OCI-LY7 (cell line): ENCODE data around the gene ATF7.
"Not testable (repeated sequence)": the region's sequence is repeated elsewhere in the genome, so short reads cannot be mapped to it uniquely, and the experiment has no call there.

Experiments used
- EZH2phosphoT487 ChIP-seq: fragments of 200-600 bp; sonication (generic); IDR thresholded peaks from 2 replicates; pipeline ENCODE4 v1.6.1; 2018; ENCODE audit warnings: low read depth, borderline replicate concordance, mild to moderate bottlenecking, mixed run types, antibody characterized with exemption, low read length, moderate library complexity, mixed read lengths
- TF ChIP-seq, protein P1 (sequence below): fragments of 200-600 bp; sonication (generic); conservative IDR thresholded peaks from 2 replicates; pipeline ENCODE4 v1.5.1; 2014; ENCODE audit warnings: mild to moderate bottlenecking, antibody characterized with exemption, low read length, moderate library complexity, mixed read lengths

DNA sequence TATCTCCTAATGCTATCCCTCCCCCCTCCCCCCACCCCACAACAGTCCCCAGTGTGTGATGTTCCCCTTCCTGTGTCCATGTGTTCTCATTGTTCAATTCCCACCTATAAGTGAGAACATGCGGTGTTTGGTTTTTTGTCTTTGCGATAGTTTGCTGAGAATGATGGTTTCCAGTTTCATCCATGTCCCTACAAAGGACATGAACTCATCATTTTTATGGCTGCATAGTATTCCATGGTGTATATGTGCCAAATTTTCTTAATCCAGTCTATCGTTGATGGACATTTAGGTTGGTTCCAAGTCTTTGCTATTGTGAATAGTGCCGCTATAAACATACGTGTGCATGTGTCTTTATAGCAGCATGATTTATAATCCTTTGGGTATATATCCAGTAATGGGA, 19.5 kb downstream of the ATF7 start:
- TF ChIP-seq, protein P1, sequence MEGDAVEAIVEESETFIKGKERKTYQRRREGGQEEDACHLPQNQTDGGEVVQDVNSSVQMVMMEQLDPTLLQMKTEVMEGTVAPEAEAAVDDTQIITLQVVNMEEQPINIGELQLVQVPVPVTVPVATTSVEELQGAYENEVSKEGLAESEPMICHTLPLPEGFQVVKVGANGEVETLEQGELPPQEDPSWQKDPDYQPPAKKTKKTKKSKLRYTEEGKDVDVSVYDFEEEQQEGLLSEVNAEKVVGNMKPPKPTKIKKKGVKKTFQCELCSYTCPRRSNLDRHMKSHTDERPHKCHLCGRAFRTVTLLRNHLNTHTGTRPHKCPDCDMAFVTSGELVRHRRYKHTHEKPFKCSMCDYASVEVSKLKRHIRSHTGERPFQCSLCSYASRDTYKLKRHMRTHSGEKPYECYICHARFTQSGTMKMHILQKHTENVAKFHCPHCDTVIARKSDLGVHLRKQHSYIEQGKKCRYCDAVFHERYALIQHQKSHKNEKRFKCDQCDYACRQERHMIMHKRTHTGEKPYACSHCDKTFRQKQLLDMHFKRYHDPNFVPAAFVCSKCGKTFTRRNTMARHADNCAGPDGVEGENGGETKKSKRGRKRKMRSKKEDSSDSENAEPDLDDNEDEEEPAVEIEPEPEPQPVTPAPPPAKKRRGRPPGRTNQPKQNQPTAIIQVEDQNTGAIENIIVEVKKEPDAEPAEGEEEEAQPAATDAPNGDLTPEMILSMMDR: not testable (repeated sequence)
- not testable (repeated sequence) for TF ChIP-seq EZH2phosphoT487
